CD8-positive, alpha-beta memory T cell (primary cell): ENCODE measurements around the gene CCL24. TPM values are rescaled to one million over a fixed set of nuclear protein-coding genes. Genes with fewer than 3 reads are reported as not detected.
"Not testable (repeated sequence)": the region's sequence is repeated elsewhere in the genome, so short reads cannot be mapped to it uniquely, and the experiment has no call there.

Source experiments
- CTCF ChIA-PET: fragments of 350-600 bp; sonication (Branson Sonifier 250); formaldehyde crosslinking; loops from one replicate; lab custom pipeline; 2021; ENCODE audit warnings: antibody characterized with exemption; lab: Charles Lee
- POLR2A ChIA-PET: fragments of 350-600 bp; sonication (Branson Sonifier 250); formaldehyde crosslinking; loops from one replicate; lab custom pipeline; 2021; ENCODE audit warnings: antibody characterized with exemption; lab: Charles Lee
- DNase-seq, 5 donors: peaks; one replicate each; pipeline versions ENCODE4 v3.0.0 to v3.0.0-alpha.2; 2020 to 2022; ENCODE audit warnings: mixed read lengths in 1 of 5
- H3K27ac ChIP-seq: one replicate; pipeline ENCODE4 v1.7.0; 2013; ENCODE audit warnings: low read depth, mild to moderate bottlenecking, low read length, moderate library complexity
- H3K27me3 ChIP-seq: 2 replicates; pipeline ENCODE4 v1.7.0; 2013; ENCODE audit warnings: low read length, mild to moderate bottlenecking; ENCODE audit not compliant: insufficient read depth, poor library complexity, severe bottlenecking
- H3K36me3 ChIP-seq: 2 replicates; pipeline ENCODE4 v1.7.0; 2013; ENCODE audit warnings: mild to moderate bottlenecking, low read length, moderate library complexity; ENCODE audit not compliant: insufficient read depth
- H3K4me1 ChIP-seq: 2 replicates; pipeline ENCODE4 v1.7.0; 2013; ENCODE audit warnings: mild to moderate bottlenecking, low read length, moderate library complexity; ENCODE audit not compliant: insufficient read depth
- H3K4me3 ChIP-seq: 2 replicates; pipeline ENCODE4 v1.7.0; 2013; ENCODE audit warnings: mild to moderate bottlenecking, low read length
- H3K9me3 ChIP-seq: 2 replicates; pipeline ENCODE4 v1.7.0; 2013; ENCODE audit warnings: mild to moderate bottlenecking, low read length
- H3K27ac Mint-ChIP-seq, 8 donors: one replicate each; pipeline ENCODE4 v1.8.0; 2020 to 2021; ENCODE audit warnings: mixed read lengths in 8 of 8, mild to moderate bottlenecking in 6 of 8, inconsistent platforms in 3 of 8, moderate library complexity in 3 of 8
- H3K27me3 Mint-ChIP-seq, 2 donors: one replicate each; pipeline ENCODE4 v1.8.0; 2020 to 2021; ENCODE audit warnings: mixed read lengths in 2 of 2, mild to moderate bottlenecking in 1 of 2, moderate library complexity in 1 of 2
- H3K36me3 Mint-ChIP-seq, 3 donors: one replicate each; pipeline ENCODE4 v1.8.0; 2020 to 2021; ENCODE audit warnings: mixed read lengths in 3 of 3, inconsistent platforms in 1 of 3, mild to moderate bottlenecking in 1 of 3
- H3K4me1 Mint-ChIP-seq, 3 donors: one replicate each; pipeline ENCODE4 v1.8.0; 2020 to 2021; ENCODE audit warnings: mixed read lengths in 3 of 3, inconsistent platforms in 1 of 3, mild to moderate bottlenecking in 1 of 3
- H3K4me3 Mint-ChIP-seq, 7 donors: one replicate each; pipeline ENCODE4 v1.8.0; 2020 to 2021; ENCODE audit warnings: mixed read lengths in 7 of 7, mild to moderate bottlenecking in 6 of 7, moderate library complexity in 4 of 7, inconsistent platforms in 2 of 7
- H3K9me3 Mint-ChIP-seq, 5 donors: one replicate each; pipeline ENCODE4 v1.8.0; 2020 to 2022; ENCODE audit warnings: mixed read lengths in 5 of 5, mild to moderate bottlenecking in 3 of 5, moderate library complexity in 2 of 5, inconsistent platforms in 1 of 5
- polyA plus RNA-seq: library from polyadenylated mRNA; unstranded; fragments of 300-500 nt; fragmentation: Illumina TruSeq; gene quantifications from one replicate; pipeline ENCODE4 v1.2.3, GENCODE V29; 2021
- total RNA-seq, 2 experiments: library from RNA; stranded (reverse); gene quantifications; one replicate each; pipeline ENCODE4 v1.2.3, GENCODE V29; 2021

CCL24 gene
- total and polyA plus RNA-seq, 3 experiments from 2014 or later = not detected

- Mint-ChIP-seq H3K27ac (peak overlapping the region in 1 of 8 donors; percentile 78), H3K36me3 (no peaks in the 10 kb centered on the region), H3K9me3 (no peaks in the 10 kb centered on the region), H3K4me3 (no peak overlapping the region), H3K4me1 (no peaks in the 10 kb centered on the region), H3K27me3 (peaks cover 0 to 1% of the 10 kb centered on the region in 2 donors)
- CTCF ChIA-PET = no interaction called here
- Histone ChIP-seq H3K4me1 (no peaks in the 10 kb centered on the region), H3K27ac (no peak overlapping the region), H3K4me3 (no peak overlapping the region), H3K9me3 (no peaks in the 10 kb centered on the region), H3K27me3 (no peaks in the 10 kb centered on the region), H3K36me3 (no peaks in the 10 kb centered on the region)
- DNase-seq = no peak
- POLR2A ChIA-PET = no interaction called here
Observed at GRCh38 chr7:75835688-75836285, 22.2 kb upstream of the CCL24 start.

DNA sequence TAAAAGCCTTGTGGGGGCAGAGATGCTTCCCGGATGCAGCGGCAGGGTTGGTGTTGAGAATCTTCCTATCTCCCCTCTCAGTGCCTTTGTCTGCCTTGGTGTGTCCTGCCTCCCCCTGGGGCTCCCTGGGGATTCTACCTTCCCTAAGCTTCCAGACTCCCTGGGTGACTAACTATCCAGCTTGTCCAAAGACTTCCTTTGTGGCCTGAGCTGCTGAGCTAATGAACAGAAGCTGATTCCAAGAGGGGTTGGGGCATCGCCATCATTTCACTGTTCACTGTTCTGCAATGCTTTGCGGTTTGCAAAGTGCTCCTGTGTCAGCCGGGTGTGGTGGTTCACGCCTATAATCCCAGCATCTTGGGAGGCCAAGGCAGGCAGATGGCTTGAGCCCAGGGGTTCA lies 20.1 kb upstream of the CCL24 start:
- H3K36me3 Mint-ChIP-seq, H3K27me3 ChIP-seq, H3K9me3 Mint-ChIP-seq, CTCF ChIA-PET, H3K4me3 ChIP-seq, H3K4me3 Mint-ChIP-seq, H3K4me1 Mint-ChIP-seq, POLR2A ChIA-PET, H3K36me3 ChIP-seq, H3K27ac Mint-ChIP-seq, H3K27me3 Mint-ChIP-seq, H3K4me1 ChIP-seq, H3K9me3 ChIP-seq, DNase-seq, H3K27ac ChIP-seq: not testable (repeated sequence)

GRCh38 chr7:75830978-75831377 lies 17.4 kb upstream of the CCL24 start:
- POLR2A ChIA-PET = no interaction called here
- no peak for DNase-seq
- Histone ChIP-seq H3K36me3 (no peaks in the 10 kb centered on the region), H3K27me3 (no peaks in the 10 kb centered on the region), H3K9me3 (no peaks in the 10 kb centered on the region), H3K27ac (no peak overlapping the region), H3K4me1 (no peaks in the 10 kb centered on the region), H3K4me3 (no peak overlapping the region)
- H3K4me3 Mint-ChIP-seq = no peak overlapping the region
- no peaks in the 10 kb centered on the region for H3K4me1 Mint-ChIP-seq
- CTCF ChIA-PET = no interaction called here
- H3K9me3 Mint-ChIP-seq = no peaks in the 10 kb centered on the region
- H3K36me3 Mint-ChIP-seq = no peaks in the 10 kb centered on the region
- peak overlapping the region in 2 of 8 donors; percentile 17 to 51 for H3K27ac Mint-ChIP-seq
- peaks cover 0 to 1% of the 10 kb centered on the region in 2 donors for H3K27me3 Mint-ChIP-seq

DNA sequence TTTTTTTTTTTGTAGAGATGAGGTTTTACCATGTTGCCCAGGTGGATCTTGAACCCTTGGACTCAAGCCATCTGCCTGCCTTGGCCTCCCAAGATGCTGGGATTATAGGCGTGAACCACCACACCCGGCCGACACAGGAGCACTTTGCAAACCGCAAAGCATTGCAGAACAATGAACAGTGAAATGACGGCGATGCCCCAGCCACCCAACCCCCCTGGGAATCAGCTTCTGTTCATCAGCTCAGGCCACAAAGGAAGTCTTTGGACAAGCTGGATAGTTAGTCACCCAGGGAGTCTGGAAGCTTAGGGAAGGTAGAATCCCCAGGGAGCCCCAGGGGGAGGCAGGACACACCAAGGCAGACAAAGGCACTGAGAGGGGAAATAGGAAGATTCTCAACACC lies 16.1 kb upstream of the CCL24 start:
- H3K27ac Mint-ChIP-seq, H3K4me1 Mint-ChIP-seq, H3K27me3 ChIP-seq, H3K9me3 ChIP-seq, H3K4me3 Mint-ChIP-seq, H3K9me3 Mint-ChIP-seq, H3K36me3 ChIP-seq, H3K27me3 Mint-ChIP-seq, H3K4me3 ChIP-seq, H3K27ac ChIP-seq, H3K36me3 Mint-ChIP-seq, DNase-seq, H3K4me1 ChIP-seq, CTCF ChIA-PET: not testable (repeated sequence)
- POLR2A ChIA-PET = interaction anchor here (0.6 kb wide), 1 partner anchor 1822 kb away, joined by 4 read pairs; no protein-coding TSS in a partner anchor

- CTCF ChIA-PET = no interaction called here
- H3K9me3 Mint-ChIP-seq = no peaks in the 10 kb centered on the region
- Histone ChIP-seq H3K27me3 (no peaks in the 10 kb centered on the region), H3K4me3 (no peak overlapping the region), H3K4me1 (no peaks in the 10 kb centered on the region), H3K9me3 (no peaks in the 10 kb centered on the region), H3K36me3 (no peaks in the 10 kb centered on the region), H3K27ac (no peak overlapping the region)
- no peak overlapping the region for H3K27ac Mint-ChIP-seq
- no peak overlapping the region for H3K4me3 Mint-ChIP-seq
- POLR2A ChIA-PET = no interaction called here
- no peaks in the 10 kb centered on the region for H3K36me3 Mint-ChIP-seq
- H3K4me1 Mint-ChIP-seq = no peaks in the 10 kb centered on the region
- no peak for DNase-seq
- peaks cover 0 to 5% of the 10 kb centered on the region in 2 donors for H3K27me3 Mint-ChIP-seq
Observed at GRCh38 chr7:75823198-75823910, 9.7 kb upstream of the CCL24 start.

DNA sequence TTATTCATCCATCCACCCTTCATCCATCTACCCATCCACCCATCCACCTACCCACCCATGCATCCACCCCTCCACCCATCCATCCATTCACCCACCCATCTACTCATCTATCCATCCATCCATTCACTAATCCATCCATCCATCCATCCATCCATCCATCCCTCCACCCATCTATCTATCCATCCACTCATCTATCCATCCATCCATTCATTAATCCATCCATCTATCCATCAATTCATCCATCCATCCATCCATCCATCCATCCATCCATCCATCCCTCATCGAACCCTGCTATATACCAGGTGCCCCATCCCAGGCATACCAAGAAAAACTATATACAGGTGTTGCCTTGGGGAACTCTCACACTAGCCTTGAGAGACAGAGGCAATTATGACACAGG lies 7.1 kb upstream of the CCL24 start:
- DNase-seq = no peak
- Histone ChIP-seq H3K27ac (no peak overlapping the region), H3K4me3 (no peak overlapping the region), H3K27me3 (peaks cover 2% of the 10 kb centered on the region), H3K4me1 (no peaks in the 10 kb centered on the region), H3K9me3 (no peaks in the 10 kb centered on the region), H3K36me3 (no peaks in the 10 kb centered on the region)
- Mint-ChIP-seq H3K27ac (no peak overlapping the region), H3K4me1 (no peaks in the 10 kb centered on the region), H3K9me3 (no peaks in the 10 kb centered on the region), H3K27me3 (peaks cover 0 to 8% of the 10 kb centered on the region in 2 donors), H3K36me3 (no peaks in the 10 kb centered on the region), H3K4me3 (no peak overlapping the region)
- CTCF ChIA-PET = no interaction called here
- POLR2A ChIA-PET = no interaction called here

GRCh38 chr7:75819711-75820110 lies 6.1 kb upstream of the CCL24 start:
- Histone ChIP-seq H3K27me3 (peaks cover 2% of the 10 kb centered on the region), H3K27ac (no peak overlapping the region), H3K4me1 (no peaks in the 10 kb centered on the region), H3K36me3 (no peaks in the 10 kb centered on the region), H3K9me3 (no peaks in the 10 kb centered on the region), H3K4me3 (no peak overlapping the region)
- Mint-ChIP-seq H3K36me3 (no peaks in the 10 kb centered on the region), H3K4me1 (no peaks in the 10 kb centered on the region), H3K27ac (peak overlapping the region in 1 of 8 donors; percentile 17), H3K27me3 (peaks cover 0 to 8% of the 10 kb centered on the region in 2 donors), H3K4me3 (no peak overlapping the region), H3K9me3 (no peaks in the 10 kb centered on the region)
- ChIA-PET CTCF (no interaction called here), POLR2A (interaction anchor here (0.6 kb wide), 1 partner anchor 470 kb away, joined by 3 read pairs; no protein-coding TSS in a partner anchor)
- DNase-seq = no peak

GRCh38 chr7:75818472-75818871 lies 4.9 kb upstream of the CCL24 start:
- H3K27me3 ChIP-seq = peaks cover 2% of the 10 kb centered on the region
- H3K36me3 ChIP-seq = no peaks in the 10 kb centered on the region
- CTCF ChIA-PET = no interaction called here
- Mint-ChIP-seq H3K4me1 (no peaks in the 10 kb centered on the region), H3K27me3 (peaks cover 0 to 18% of the 10 kb centered on the region in 2 donors), H3K27ac (no peak overlapping the region), H3K36me3 (no peaks in the 10 kb centered on the region), H3K4me3 (no peak overlapping the region), H3K9me3 (no peaks in the 10 kb centered on the region)
- no peak for DNase-seq
- H3K9me3 ChIP-seq = no peaks in the 10 kb centered on the region
- H3K4me3 ChIP-seq = no peak overlapping the region
- POLR2A ChIA-PET = no interaction called here
- H3K27ac ChIP-seq = no peak overlapping the region
- no peaks in the 10 kb centered on the region for H3K4me1 ChIP-seq
